HG02588 (cell line): ENCODE measurements around the gene MAD2L1BP.
A peak's percentile ranks its signal among the peaks of the same experiment; 100 is the strongest.
"Not testable (repeated sequence)": the region's sequence is repeated elsewhere in the genome, so short reads cannot be mapped to it uniquely, and the experiment has no call there.

Source experiments
- ATAC-seq: cut with Tn5 transposase; IDR thresholded peaks from one replicate; pipeline ENCODE4 v1.9.1; 2021; ENCODE audit warnings: mild to moderate bottlenecking, moderate library complexity; ENCODE audit not compliant: unreplicated experiment

The MAD2L1BP gene

DNA sequence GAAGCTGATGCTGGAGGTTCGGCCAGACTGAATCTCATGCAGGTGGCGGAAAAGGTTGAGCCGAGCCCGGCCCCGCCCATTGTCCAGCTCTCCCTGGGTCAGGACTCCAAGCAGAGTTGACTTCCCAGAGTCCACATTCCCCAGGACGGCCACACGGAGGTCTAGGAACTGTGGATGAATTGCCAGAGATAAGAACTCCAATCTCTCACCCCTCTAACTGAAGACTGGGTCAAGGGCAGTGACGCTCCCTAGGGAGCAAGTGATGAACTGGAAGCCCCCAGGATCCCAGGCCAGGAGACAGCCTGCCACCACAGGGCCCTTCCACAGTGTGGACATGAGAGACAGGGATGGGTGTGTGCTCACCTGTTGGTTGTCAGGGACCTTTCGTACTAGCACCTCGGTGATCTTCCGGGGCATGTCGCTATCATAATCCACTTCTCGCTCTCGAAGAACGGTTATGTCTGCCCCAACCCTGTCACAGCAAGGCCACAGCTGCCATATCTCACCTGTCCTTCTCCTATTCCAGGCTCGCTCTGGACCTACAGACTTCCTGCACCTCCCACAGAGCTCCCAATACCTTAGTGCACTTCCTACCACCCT, 10.1 kb upstream of the MAD2L1BP start:
- ATAC-seq = no peak

DNA sequence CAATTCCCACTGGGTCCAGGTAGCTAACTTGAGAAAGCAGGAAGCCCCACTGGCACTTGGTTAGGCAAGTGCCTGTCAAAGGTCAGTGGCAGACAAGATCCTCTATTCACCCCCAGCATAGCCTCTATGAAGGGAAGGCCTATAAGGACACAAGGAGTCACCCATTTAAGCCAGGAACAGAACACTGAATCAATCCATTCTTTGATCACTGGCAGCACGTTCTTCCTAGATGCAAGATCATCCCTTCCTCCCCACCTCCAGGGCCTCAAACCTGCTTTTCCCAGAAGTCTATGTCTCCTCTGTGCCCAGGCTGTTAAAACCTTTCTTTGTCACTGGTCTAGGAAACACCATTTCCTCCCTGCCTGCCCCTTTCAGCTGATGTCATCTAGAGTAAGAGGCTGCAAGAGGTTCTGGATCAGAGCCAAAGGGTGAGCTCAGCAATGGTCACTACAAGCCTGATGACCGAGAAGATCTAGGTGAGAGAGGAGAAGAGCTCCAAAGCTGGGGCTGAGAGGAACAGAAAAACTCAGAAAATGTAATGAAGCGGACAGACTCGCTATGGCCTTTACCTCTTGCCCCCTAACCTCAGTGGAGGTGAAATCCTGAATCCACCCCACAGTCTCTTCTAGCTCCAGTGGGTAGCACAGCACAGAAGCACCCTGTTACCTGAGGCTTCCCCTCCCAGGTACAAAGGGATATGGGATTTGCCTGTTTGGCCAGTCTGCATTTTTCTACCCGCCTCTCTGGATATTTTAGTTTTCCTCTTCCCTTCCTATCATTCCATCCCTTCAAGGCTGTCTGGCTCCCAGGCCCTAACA, 8.4 kb upstream of the MAD2L1BP start:
- no peak for ATAC-seq

DNA sequence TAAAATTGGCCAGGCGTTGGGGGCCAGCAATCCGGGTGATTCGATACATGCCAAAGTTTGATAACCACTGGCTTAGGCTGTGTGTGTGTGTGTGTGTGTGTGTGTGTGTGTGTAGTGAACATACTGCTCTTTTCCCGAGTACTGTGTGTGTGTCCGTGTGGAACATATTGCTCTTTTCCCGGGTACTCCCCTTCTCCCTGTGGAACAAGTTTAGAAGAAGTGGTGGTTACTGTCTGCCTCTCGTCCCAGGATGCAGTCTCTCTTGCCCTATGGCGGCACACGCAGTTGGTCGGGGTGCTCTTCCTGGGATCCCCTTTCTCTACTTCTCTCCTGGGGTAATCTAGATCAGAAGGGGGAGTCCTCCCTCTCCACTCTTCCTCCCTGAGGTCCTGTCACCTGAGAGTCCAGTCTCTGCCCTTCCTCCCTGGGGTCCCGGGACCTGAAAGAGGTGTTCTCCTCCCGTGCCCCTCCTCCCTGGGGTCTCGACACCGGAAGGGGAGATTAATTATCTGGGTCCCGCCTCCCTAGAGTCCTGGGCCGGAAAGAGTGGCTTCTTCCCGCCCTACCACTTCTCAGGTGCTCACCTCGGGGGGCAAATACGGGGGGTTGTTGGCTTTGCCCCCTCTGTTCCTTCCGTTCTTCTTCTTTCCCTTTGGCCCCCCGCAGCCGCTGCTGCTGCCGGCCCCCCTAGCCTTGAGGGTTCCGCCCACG, 7.1 kb upstream of the MAD2L1BP start:
- no peak for ATAC-seq

DNA sequence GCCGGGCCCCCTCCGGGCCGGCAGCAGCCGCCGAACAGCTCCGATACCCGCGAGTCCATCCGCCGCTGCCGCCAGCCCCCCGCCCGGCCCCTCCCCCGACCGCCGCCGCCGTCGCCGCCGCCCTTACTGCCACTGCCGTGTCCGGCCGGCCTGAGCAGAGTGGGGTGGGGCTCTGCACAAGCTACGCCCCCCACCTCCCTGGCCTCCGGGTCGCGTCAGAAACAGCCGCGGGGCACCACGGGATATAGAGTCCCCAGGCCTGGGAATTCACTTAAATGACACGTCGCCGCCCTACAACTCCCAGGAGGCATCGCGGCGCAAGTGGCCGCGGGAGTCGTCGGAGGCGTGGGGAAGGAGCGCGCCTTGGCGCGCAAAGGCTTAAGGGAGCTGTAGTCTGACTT, 6.5 kb upstream of the MAD2L1BP start, which contains the start of gene GTPBP2:
TSS of gene GTPBP2 (minus strand) at position 161 of the 401 bp plus-strand sequence. CDS start at position 59, 102 bp downstream.
- peak; percentile 81 for ATAC-seq

DNA sequence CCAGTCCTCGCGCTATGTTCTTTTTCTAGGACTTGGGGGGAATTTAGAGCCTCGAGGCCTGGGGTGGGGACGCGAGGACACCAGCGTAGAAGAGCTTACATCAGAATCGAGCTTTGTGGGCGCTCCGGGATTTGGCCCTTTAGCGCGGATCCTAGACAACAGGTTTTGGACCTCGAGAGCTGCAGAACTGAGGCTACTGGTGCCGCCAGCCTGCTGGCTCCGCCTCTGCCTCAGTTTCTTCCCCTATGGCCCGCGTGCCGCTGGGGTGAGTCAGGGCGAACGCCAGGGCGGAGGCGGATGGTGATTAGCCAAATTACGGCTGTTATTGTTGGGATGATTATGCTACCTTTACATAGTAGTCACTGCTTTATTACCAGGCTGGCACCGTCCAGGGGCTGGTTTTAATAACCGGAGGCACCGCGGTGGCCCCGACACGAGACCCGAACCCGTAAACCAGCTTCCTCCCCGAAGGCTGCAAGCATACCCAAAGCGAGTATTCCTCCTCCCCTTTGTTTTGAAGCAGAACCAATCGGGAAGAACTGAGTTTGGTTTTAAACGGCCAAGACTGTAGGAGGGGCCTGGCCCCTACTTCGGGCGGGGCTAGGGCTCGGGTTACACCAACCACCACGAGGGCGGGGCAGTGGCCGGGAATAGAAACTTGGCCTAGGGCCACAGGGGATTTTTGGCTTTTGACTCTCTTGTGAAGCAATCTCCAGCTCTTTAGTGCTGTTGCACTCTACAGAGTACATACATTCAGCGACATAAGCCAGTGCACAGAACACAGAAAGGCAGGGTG, 5.9 kb upstream of the MAD2L1BP start:
- ATAC-seq = peak; percentile 54

DNA sequence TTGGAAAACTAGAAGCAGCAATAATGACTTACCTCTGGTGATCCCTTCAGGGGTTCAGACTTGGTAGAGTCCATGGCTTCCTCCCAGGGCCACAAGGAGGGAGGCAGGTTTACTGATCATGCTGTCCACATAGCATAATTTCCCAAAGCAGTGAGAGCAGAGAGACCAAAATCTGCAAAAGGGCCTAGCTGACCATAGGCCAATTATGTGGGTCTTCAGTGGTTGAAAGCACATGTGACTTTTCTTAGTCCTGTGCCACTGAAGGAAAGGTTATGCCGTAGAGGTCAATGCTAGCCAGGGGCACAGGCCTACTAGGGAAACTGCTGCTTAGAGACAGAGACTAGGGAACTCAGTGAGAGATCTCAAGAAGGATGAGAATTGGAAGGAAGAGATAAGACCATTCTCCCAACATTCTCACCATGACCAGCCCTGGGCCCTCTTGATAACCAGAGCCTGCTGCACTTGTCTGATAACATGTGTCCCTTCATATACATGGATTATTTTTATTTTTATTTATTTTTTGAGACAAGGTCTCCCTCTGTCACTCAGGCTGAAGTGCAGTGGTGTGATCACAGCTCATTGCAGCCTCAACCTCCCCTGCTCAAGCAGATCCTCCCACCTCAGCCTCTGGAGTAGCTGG, 4.5 kb upstream of the MAD2L1BP start:
- no peak for ATAC-seq

DNA sequence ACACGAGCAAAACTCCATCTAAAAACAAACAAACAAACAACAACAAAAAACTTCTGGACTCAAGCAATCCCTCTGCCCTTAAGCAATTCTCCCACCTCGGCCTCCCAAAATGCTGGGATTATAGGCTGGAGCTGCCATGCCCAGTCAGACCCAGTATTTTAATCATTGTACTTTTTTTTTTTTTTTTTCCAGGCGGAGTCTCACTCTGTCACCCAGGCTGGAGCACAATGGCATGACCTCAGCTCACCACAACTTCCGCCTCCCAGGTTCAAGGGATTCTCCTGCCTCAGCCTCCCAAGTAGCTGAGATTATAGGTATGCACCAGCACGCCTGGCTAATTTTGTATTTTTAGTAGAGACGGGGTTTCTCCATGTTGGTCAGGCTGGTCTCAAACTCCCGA, 2.6 kb upstream of the MAD2L1BP start:
- not testable (repeated sequence) for ATAC-seq

DNA sequence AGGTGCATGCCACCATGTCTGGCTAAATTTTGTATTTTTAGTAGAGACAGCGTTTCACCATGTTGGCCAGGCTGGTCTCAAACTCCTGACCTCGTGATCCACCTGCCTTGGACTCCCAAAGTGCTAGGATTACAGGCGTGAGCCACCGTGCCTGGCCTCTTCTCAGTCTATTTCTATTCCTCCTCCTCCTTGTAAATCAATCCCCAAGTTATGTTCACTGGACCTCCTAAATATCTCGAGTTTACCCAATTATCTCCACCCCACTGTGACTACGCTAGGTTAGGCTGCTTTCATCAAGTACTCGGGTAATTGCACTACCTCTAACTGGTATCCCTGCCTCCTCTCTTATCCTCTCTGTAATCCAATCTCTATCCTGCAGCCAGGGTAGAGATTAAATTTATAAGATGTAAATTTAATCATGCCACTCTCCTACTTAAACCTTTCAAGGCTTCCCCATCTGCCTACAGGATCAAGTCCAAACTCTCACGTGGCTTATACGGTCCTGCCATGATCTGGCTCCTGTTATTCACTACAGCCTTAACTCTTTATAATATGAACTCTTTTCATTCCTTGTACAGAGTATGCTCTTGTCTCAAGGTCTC, 837 bp upstream of the MAD2L1BP start:
- ATAC-seq = no peak

DNA sequence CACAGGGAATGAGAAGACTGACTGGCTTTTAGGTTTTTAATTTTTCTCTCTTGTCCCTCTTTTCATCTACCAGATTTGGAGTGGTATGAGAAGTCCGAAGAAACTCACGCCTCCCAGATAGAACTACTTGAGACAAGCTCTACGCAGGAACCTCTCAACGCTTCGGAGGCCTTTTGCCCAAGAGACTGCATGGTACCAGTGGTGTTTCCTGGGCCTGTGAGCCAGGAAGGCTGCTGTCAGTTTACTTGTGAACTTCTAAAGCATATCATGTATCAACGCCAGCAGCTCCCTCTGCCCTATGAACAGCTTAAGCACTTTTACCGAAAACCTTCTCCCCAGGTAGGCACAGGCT, 644 bp downstream of the MAD2L1BP start:
- no peak for ATAC-seq

DNA sequence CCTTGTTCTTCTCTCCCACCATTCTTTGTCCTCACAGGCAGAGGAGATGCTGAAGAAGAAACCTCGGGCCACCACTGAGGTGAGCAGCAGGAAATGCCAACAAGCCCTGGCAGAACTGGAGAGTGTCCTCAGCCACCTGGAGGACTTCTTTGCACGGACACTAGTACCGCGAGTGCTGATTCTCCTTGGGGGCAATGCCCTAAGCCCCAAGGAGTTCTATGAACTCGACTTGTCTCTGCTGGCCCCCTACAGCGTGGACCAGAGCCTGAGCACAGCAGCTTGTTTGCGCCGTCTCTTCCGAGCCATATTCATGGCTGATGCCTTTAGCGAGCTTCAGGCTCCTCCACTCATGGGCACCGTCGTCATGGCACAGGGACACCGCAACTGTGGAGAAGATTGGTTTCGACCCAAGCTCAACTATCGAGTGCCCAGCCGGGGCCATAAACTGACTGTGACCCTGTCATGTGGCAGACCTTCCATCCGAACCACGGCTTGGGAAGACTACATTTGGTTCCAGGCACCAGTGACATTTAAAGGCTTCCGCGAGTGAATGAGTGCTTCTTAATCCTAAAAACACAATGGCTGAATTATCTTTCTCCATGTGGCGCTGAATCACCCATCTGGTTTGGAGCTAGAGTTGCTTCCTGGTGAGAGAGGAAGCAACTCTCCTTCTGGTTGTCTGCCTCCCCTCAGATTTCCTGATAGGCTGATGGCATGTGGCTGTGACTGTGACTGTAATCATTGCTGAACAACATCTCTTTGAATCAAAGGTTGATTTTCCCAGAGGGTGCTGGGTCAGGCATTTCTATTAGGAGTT, 4.6 kb downstream of the MAD2L1BP start:
- no peak for ATAC-seq

DNA sequence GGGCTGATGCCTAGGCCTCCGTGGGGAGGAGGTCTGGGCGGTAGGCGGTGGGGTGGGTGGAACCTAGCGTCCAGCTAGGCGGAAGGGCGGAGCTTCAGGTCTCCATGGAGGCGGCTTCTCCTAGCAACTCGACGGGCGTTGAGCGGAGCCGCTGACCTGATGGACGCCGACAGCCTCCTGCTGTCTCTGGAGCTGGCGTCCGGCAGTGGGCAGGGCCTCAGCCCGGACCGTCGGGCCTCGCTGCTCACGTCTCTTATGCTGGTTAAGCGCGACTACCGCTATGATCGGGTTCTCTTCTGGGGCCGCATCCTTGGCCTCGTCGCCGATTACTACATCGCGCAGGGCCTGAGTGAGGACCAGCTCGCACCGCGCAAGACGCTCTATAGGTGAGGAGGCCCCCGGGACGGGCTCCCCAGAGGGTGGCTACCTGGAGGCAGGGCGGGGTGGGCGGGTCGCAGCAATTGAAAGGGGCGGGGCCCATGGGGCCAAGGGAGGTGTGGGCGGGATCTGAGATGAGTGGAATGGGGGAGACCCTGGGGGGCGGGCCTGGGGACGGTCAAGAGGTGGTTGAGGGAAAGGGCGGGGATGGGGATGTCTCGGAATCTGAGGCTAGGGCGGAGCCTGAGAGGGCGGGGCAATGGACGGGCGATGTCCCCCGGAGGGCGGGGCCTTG, 9.4 kb downstream of the MAD2L1BP start, which contains the start of gene RSPH9:
TSS of gene RSPH9 (plus strand) at position 97 of the 673 bp plus-strand sequence. CDS start at position 160, 63 bp downstream.
- ATAC-seq = peak; percentile 59

DNA sequence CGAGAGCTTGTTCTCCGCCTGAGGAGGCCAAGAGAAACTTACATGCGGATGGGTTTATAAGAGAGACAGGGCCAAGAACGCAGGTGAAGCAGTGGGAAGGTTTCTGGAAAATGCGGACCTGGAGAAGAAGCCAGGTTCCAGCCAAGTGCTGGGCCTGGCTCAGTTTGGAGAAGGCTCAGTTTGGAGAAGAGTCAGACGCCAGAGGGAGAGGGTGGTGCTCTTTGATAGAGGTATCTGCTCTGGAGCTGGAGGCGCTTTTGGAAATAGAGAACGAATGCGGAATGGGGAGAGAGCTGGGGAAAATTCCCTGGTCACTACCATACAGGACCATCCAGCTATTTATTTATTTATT, 9.9 kb downstream of the MAD2L1BP start:
- ATAC-seq = no peak

DNA sequence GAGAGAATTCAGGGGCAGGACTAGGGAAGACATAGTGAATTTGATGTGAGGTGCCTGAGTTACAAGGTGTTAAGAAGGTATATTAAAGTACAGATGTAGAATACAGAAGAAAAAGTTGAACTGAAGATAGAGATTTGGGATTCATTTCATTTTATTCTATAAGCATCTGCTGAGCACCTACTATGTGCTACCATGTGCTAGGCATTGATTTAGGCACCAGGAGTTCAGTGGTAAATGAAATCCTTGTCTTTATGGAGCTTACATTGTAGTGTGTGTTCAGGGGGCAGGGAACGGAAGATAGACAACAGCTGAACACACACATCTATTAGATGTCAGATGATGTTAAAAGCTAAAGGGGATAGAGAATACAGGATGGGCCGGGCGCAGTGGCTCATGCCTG, 12.0 kb downstream of the MAD2L1BP start:
- no peak for ATAC-seq

DNA sequence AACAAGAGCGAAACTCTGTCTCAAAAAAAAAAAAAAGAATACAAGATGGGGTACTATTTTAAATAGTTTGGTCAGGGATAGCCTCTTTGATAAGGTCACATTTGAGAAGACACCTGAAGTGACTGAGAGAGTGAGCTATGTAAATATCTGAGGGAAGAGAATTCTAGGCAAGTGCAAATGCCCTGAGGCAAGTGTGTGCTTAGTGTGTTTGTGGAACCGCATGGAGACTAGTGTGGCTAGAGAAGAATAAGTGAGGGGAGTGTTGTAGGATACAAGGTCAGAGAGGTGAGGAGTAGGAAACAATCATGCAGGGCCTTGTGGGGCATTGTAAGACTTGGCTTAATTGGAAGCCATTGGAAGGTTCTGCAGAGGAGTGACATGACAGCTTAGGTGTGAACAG, 12.6 kb downstream of the MAD2L1BP start:
- ATAC-seq = no peak

DNA sequence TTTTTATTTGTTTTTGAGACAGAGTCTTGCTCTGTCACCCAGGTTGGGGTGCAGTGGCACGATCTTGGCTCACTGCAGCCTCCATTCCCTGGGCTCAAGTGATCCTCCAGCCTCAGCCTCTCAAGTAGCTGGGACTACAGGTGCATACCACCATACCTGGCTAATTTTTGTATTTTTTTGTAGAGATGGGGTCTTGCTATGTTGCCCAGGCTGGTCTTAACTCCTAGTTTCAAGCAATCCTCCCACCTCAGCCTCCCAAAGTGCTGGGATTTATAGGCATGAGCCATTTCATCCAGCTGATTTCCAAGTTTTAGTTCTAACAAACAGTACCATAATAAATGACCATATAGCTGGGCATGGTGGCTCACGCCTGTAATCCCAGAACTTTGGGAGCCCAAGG, 17.2 kb downstream of the MAD2L1BP start:
- ATAC-seq = not testable (repeated sequence)

DNA sequence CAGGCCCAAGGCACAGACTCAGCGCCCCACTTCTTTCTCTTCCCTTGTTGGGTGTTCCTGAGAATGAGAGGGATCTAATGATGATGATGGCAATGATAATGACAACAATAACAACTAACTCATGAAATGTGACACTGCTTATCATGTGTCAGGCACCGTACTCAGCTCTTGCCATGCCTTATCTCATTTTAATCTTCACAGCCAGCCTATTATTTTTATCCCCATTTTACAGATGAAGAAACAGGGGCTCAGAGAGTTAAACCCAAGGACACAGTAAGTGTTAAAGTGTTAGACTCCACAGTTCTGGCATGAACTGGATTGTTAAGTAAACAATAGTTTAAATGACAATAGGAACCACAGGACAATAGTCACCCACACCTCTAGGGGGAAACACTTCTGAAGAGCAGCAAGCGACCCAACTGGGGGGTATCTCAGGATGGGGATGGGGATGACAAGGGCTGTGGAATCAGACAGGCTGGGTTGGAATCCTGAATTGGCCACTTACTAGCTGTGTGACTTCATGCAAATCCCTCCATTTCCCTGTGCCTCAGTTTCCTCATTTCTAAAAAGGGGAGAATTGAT, 21.7 kb downstream of the MAD2L1BP start:
- ATAC-seq = no peak

DNA sequence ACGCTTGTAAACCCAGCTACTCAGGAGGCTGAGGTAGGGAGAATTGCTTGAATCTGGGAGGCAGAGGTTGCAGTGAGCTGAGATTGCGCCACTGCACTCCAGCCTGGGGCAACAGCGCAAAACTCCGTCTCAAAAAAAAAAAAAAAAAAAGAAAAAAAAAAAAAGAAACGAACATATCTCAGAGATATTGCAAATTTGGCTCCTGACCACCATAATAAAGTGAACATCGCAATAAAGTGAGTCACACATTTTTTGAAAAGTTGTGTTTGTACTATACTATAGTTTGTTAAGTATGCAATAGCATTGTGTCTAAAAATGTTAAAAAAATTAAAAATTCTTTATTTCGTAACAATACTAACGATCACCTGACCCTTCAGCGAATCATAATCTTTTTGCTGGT, 22.5 kb downstream of the MAD2L1BP start:
- ATAC-seq = no peak

DNA sequence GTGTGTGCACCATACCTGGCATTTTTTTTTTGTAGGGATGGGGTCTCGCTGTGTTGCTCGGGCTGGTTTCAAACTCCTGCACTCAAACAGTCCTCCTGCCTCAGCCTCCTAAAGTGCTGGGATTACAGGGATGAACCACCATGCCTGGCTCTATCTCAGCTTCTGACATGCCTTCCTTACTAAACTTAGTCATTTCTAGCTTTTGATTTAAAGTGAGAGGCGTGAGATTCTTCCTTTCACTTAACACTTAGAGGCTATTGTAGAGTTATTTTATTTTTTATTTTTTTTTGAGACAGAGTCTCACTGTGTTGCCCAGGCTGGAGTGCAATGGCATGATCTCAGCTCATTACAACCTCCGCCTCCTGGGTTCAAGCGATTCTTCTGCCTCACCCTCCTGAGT, 27.3 kb downstream of the MAD2L1BP start:
- ATAC-seq = not testable (repeated sequence)
